SK-N-SH (cell line): ENCODE measurements around the gene LDB2. TPM values are rescaled to one million over a fixed set of nuclear protein-coding genes. Genes with fewer than 3 reads are reported as not detected.

ENCODE experiments used
- CTCF ChIA-PET: fragments of 300-600, 350-600 bp; formaldehyde crosslinking; extraction: SDS; loops from one replicate; lab custom pipeline; 2021; lab: Yijun Ruan, JAX
- POLR2A ChIA-PET: fragments of 350-600 bp; sonication (Branson Sonifier 250); formaldehyde crosslinking; extraction: SDS; loops from one replicate; lab custom pipeline; 2020; ENCODE audit warnings: antibody characterized with exemption, inconsistent platforms; lab: Yijun Ruan, JAX
- DNase-seq: peaks from one replicate; pipeline ENCODE4 v3.0.0; 2012
- H2AFZ ChIP-seq: fragments of 200-600 bp; sonication (generic); 2 replicates; pipeline ENCODE4 v1.8.1; 2016; ENCODE audit warnings: antibody characterized with exemption, mild to moderate bottlenecking, low read depth
- H3F3A ChIP-seq: fragments of 200-600 bp; sonication (generic); replicated peaks from 2 replicates; pipeline ENCODE3; 2016; ENCODE audit warnings: antibody characterized with exemption, mild to moderate bottlenecking; ENCODE audit not compliant: insufficient read depth
- H3K27ac ChIP-seq, 2 experiments: fragments of 200-500 bp in 1 of 2; fragments of 200-600 bp in 1 of 2; sonication (Bioruptor generic) in 1 of 2; sonication (generic), shearing (Covaris generic) in 1 of 2; 2 replicates each; pipeline versions ENCODE4 v1.5.1 to v1.6.1; 2014 to 2016; ENCODE audit warnings: low read depth in 2 of 2, inconsistent platforms in 1 of 2, low read length in 1 of 2, mild to moderate bottlenecking in 1 of 2, mixed read lengths in 1 of 2
- H3K27me3 ChIP-seq: fragments of 200-600 bp; sonication (generic), shearing (Covaris generic); 2 replicates; pipeline ENCODE4 v1.6.1; 2016; ENCODE audit warnings: mixed run types; ENCODE audit not compliant: insufficient read depth
- H3K36me3 ChIP-seq, 2 experiments: fragments of 200-500 bp in 1 of 2; fragments of 200-600 bp in 1 of 2; sonication (Bioruptor generic) in 1 of 2; sonication (generic) in 1 of 2; replicated peaks in 1 of 2; 2 replicates each; pipeline versions ENCODE3 to v1.5.1; 2014 to 2016; ENCODE audit warnings: low read length in 1 of 2, mild to moderate bottlenecking in 1 of 2; ENCODE audit not compliant: insufficient read depth in 2 of 2, control insufficient read depth in 1 of 2
- H3K4me1 ChIP-seq, 2 experiments: fragments of 200-500 bp in 1 of 2; fragments of 200-600 bp in 1 of 2; sonication (Bioruptor generic) in 1 of 2; sonication (generic), shearing (Covaris generic) in 1 of 2; 2 replicates each; pipeline versions ENCODE4 v1.5.1 to v1.6.1; 2014 to 2016; ENCODE audit warnings: low read depth in 1 of 2, low read length in 1 of 2, mixed run types in 1 of 2; ENCODE audit not compliant: insufficient read depth in 2 of 2, control insufficient read depth in 1 of 2
- H3K4me2 ChIP-seq: fragments of 200-600 bp; sonication (generic), shearing (Covaris generic); 2 replicates; pipeline ENCODE4 v1.6.1; 2017; ENCODE audit warnings: mixed run types
- H3K4me3 ChIP-seq, 2 experiments: fragments of 200-500 bp in 1 of 2; fragments of 200-600 bp in 1 of 2; sonication (Bioruptor generic) in 1 of 2; sonication (generic), shearing (Covaris generic) in 1 of 2; 2 replicates each; pipeline versions ENCODE4 v1.5.1 to v1.8.1; 2014 to 2016; ENCODE audit warnings: low read depth in 2 of 2, inconsistent platforms in 1 of 2, low read length in 1 of 2, mild to moderate bottlenecking in 1 of 2, mixed read lengths in 1 of 2, moderate library complexity in 1 of 2
- H3K79me2 ChIP-seq: fragments of 200-600 bp; sonication (generic); 2 replicates; pipeline ENCODE4 v1.8.1; 2017; ENCODE audit warnings: mild to moderate bottlenecking; ENCODE audit not compliant: insufficient read depth
- H3K9ac ChIP-seq: fragments of 200-600 bp; sonication (generic); 2 replicates; pipeline ENCODE4 v1.6.1; 2017; ENCODE audit warnings: mixed run types
- H3K9me2 ChIP-seq: fragments of 200-600 bp; sonication (generic); 2 replicates; pipeline ENCODE4 v1.6.1; 2017; ENCODE audit warnings: mixed run types
- H3K9me3 ChIP-seq: fragments of 200-600 bp; sonication (generic); 2 replicates; pipeline ENCODE4 v1.6.1; 2017; ENCODE audit warnings: mixed run types, mild to moderate bottlenecking, moderate library complexity
- H4K20me1 ChIP-seq: fragments of 200-600 bp; sonication (generic); 2 replicates; pipeline ENCODE4 v1.6.1; 2017; ENCODE audit warnings: mild to moderate bottlenecking, mixed run types; ENCODE audit not compliant: insufficient read depth
- CHD2 ChIP-seq: fragments of 150-350 bp; IDR thresholded peaks from 2 replicates; pipeline ENCODE4 v1.6.1; 2018; ENCODE audit warnings: low read length; ENCODE audit not compliant: partially characterized antibody
- ELF1 ChIP-seq: IDR thresholded peaks from 2 replicates; pipeline ENCODE4 v1.4.0; 2012
- EP300 ChIP-seq, 2 experiments: IDR thresholded peaks; 2 replicates each; pipeline versions ENCODE4 v1.4.0 to v1.6.1; 2012; ENCODE audit warnings: borderline replicate concordance in 1 of 2, low read depth in 1 of 2, low read length in 1 of 2
- FOXJ3 ChIP-seq: sonication (generic); formaldehyde crosslinking; IDR thresholded peaks from 2 replicates; pipeline ENCODE4 v1.5.1; 2020; ENCODE audit warnings: mild to moderate bottlenecking, missing genetic modification reagents
- FOXM1 ChIP-seq: IDR thresholded peaks from 2 replicates; pipeline ENCODE4 v1.4.0; 2012; ENCODE audit warnings: low read depth, mild to moderate bottlenecking
- GABPA ChIP-seq: IDR thresholded peaks from 2 replicates; pipeline ENCODE4 v1.4.0; 2012; ENCODE audit warnings: low read depth, mild to moderate bottlenecking
- GATA2 ChIP-seq: sonication (generic); formaldehyde crosslinking; IDR thresholded peaks from 2 replicates; pipeline ENCODE4 v1.5.0; 2020; ENCODE audit warnings: mild to moderate bottlenecking, missing genetic modification reagents
- MEF2A ChIP-seq: IDR thresholded peaks from 2 replicates; pipeline ENCODE4 v1.4.0; 2012; ENCODE audit warnings: low read depth, borderline replicate concordance
- NFIC ChIP-seq: IDR thresholded peaks from 2 replicates; pipeline ENCODE4 v1.4.0; 2012; ENCODE audit warnings: borderline replicate concordance
- NRF1 ChIP-seq: IDR thresholded peaks from 2 replicates; pipeline ENCODE4 v1.6.1; 2012; ENCODE audit warnings: low read depth, mild to moderate bottlenecking, low read length
- POLR2AphosphoS5 ChIP-seq: IDR thresholded peaks from 2 replicates; pipeline ENCODE4 v1.6.1; 2012; ENCODE audit warnings: low read depth, low read length
- RAD21 ChIP-seq: IDR thresholded peaks from 2 replicates; pipeline ENCODE4 v1.6.1; 2012; ENCODE audit warnings: mild to moderate bottlenecking, low read length
- RCOR1 ChIP-seq: fragments of 150-350 bp; IDR thresholded peaks from 2 replicates; pipeline ENCODE4 v1.6.1; 2017; ENCODE audit warnings: antibody characterized with exemption, low read length
- SIN3A ChIP-seq: IDR thresholded peaks from 2 replicates; pipeline ENCODE4 v1.6.1; 2012; ENCODE audit warnings: low read depth, mild to moderate bottlenecking, low read length, moderate library complexity, borderline replicate concordance
- SMC3 ChIP-seq: IDR thresholded peaks from 2 replicates; pipeline ENCODE4 v1.6.1; 2012; ENCODE audit warnings: low read depth, low read length, improper control_type of control experiment
- TCF12 ChIP-seq: IDR thresholded peaks from 2 replicates; pipeline ENCODE4 v1.4.0; 2012
- TEAD4 ChIP-seq: IDR thresholded peaks from 2 replicates; pipeline ENCODE4 v1.4.0; 2012; ENCODE audit warnings: mild to moderate bottlenecking, borderline replicate concordance; ENCODE audit not compliant: insufficient read depth
- YY1 ChIP-seq: IDR thresholded peaks from 2 replicates; pipeline ENCODE4 v1.4.0; 2012; ENCODE audit warnings: low read depth, mild to moderate bottlenecking
- WGBS: methylation state at CpG from one replicate; pipeline ENCODE4 v1.1.6; 2017; ENCODE audit warnings: low lambda C conversion rate; 5-methylcytosine and 5-hydroxymethylcytosine counted together
- polyA plus RNA-seq, 3 experiments: library from polyadenylated mRNA; depleted of rRNA; stranded (reverse); fragments of >200 nt; gene quantifications; 2 replicates each; pipeline ENCODE4 v1.2.3, GENCODE V29; 2012
- TF ChIP-seq, protein P1 (sequence below): fragments of 200-600 bp; sonication (generic); IDR thresholded peaks from 2 replicates; pipeline ENCODE4 v1.6.1; 2017; ENCODE audit warnings: antibody characterized with exemption, mild to moderate bottlenecking, moderate library complexity
- TF ChIP-seq, protein P2 (sequence below): IDR thresholded peaks from 2 replicates; pipeline ENCODE4 v1.4.0; 2012; ENCODE audit warnings: low read depth, borderline replicate concordance
- TF ChIP-seq, protein P3 (sequence below): fragments of 150-350 bp; IDR thresholded peaks from 2 replicates; pipeline ENCODE4 v1.6.1; 2017; ENCODE audit warnings: antibody characterized with exemption, low read length, low read depth, borderline replicate concordance
- TF ChIP-seq, protein P4 (sequence below): IDR thresholded peaks from 2 replicates; pipeline ENCODE4 v1.4.0; 2012; ENCODE audit warnings: low read depth

The LDB2 gene
- polyA plus RNA-seq, 1 of the 3 experiments (the other 2 are of a cell fraction): 11.0 TPM

DNA sequence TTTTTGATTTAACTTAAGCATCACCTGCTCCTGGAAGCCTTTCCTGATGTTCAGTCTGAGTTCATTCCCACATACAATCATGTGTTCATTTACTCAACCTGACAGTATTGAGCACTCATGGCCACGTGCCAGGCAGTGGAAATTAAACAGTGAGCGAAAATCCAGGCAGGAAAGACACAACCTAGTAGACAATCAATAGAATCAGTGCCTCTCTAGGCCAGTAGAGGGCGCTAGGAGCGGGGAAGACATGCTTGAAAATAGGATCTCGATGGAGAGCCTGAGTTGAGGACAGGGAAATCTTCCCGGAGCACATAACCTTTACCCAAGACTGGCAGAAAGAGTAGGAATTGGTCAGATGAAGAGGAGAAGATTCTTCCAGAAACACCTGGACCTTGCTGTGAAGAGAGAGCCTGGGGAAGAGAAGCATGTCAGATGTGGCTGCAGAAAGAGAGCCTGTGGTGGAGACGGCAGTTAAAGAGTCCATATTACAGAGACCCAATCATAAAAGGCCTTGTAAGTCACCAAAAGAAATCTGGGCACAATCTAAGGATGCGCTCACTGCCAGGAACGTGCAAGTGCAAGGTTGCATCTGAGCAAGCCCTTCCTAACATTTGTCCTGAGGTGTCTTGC, 103.5 kb downstream of the LDB2 start:
- TF ChIP-seq NFIC (no peak), RAD21 (peak; percentile 74), SMC3 (peak; percentile 71), TEAD4 (no peak), EP300 (IDR thresholded peaks at IDR 0.05; ENCODE audit: borderline replicate concordance in 1 of 2, low read depth in 1 of 2, low read length in 1 of 2) (0 out of 4 replicates have a peak, but pooled peaks of 1 of the 2 experiments have one; percentile 15)
- TF ChIP-seq, protein P1, sequence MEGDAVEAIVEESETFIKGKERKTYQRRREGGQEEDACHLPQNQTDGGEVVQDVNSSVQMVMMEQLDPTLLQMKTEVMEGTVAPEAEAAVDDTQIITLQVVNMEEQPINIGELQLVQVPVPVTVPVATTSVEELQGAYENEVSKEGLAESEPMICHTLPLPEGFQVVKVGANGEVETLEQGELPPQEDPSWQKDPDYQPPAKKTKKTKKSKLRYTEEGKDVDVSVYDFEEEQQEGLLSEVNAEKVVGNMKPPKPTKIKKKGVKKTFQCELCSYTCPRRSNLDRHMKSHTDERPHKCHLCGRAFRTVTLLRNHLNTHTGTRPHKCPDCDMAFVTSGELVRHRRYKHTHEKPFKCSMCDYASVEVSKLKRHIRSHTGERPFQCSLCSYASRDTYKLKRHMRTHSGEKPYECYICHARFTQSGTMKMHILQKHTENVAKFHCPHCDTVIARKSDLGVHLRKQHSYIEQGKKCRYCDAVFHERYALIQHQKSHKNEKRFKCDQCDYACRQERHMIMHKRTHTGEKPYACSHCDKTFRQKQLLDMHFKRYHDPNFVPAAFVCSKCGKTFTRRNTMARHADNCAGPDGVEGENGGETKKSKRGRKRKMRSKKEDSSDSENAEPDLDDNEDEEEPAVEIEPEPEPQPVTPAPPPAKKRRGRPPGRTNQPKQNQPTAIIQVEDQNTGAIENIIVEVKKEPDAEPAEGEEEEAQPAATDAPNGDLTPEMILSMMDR: peak; percentile 92
- Histone ChIP-seq H3K9me2 (no peaks in the 10 kb centered on the region), H3K27me3 (no peaks in the 10 kb centered on the region), H4K20me1 (no peaks in the 10 kb centered on the region), H3K36me3 (no peaks in the 10 kb centered on the region), H3K4me2 (no peak overlapping the region), H3K4me3 (no peak overlapping the region), H3K4me1 (peaks cover 0 to 5% of the 10 kb centered on the region in 2 experiments; a peak in 2 of 4 replicates), H3K27ac (no peak overlapping the region), H3K79me2 (no peaks in the 10 kb centered on the region), H2AFZ (no peak overlapping the region), H3K9me3 (no peaks in the 10 kb centered on the region), H3K9ac (no peak overlapping the region), H3F3A (no peaks in the 10 kb centered on the region)
- peak; percentile 45 for DNase-seq
- 46% methylated on average over 9 of the region's 9 CpGs for WGBS
- ChIA-PET POLR2A (no interaction called here), CTCF (interaction anchor here (0.6 to 4.3 kb wide), 21 partner anchors 8 to 1433 kb away, joined by 3 to 29 read pairs (median 4); no protein-coding TSS in a partner anchor)

DNA sequence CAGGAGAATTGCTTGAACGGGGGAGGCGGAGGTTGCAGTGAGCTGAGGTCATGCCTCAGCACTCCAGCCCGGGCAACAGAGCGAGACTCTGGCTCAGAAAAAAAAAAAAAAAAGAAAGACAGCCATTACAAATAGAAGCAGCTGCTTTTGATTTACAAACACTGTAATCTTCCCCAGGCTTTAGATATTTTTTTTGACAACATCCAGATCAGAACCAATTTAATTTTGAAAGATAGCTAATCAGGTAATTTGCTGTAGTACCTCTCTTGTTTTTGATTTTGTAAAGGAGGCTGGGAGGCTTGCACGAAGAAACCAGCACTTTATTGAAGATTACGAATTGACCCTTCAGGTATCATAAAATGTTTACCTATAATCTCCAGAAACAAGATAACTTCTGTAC, 107.0 kb downstream of the LDB2 start:
- Histone ChIP-seq H3K4me2 (no peak overlapping the region), H3K4me1 (peaks cover 0 to 10% of the 10 kb centered on the region in 2 experiments; a peak in 3 of 4 replicates), H3F3A (no peaks in the 10 kb centered on the region), H3K36me3 (no peaks in the 10 kb centered on the region), H4K20me1 (no peaks in the 10 kb centered on the region), H3K9me2 (no peaks in the 10 kb centered on the region), H2AFZ (no peak overlapping the region), H3K4me3 (no peak overlapping the region), H3K27ac (no peak overlapping the region), H3K9me3 (no peaks in the 10 kb centered on the region), H3K9ac (no peak overlapping the region), H3K79me2 (no peaks in the 10 kb centered on the region), H3K27me3 (no peaks in the 10 kb centered on the region)
- peak; percentile 48 for DNase-seq
- CTCF ChIA-PET: interaction anchor here (1.3 to 4.3 kb wide), 5 partner anchors 16 to 533 kb away, joined by 3 to 29 read pairs (median 4); no protein-coding TSS in a partner anchor
- WGBS: 54% methylated on average over 6 of the region's 6 CpGs
- POLR2A ChIA-PET: no interaction called here
- peak; percentile 89 for TF ChIP-seq RCOR1
- peak; percentile 37 for TF ChIP-seq CHD2
- TF ChIP-seq, protein P2, sequence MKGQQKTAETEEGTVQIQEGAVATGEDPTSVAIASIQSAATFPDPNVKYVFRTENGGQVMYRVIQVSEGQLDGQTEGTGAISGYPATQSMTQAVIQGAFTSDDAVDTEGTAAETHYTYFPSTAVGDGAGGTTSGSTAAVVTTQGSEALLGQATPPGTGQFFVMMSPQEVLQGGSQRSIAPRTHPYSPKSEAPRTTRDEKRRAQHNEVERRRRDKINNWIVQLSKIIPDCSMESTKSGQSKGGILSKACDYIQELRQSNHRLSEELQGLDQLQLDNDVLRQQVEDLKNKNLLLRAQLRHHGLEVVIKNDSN: no peak
- no peak for TF ChIP-seq YY1
- no peak for TF ChIP-seq FOXM1
- no peak for TF ChIP-seq ELF1
- no peak for TF ChIP-seq FOXJ3 (CRISPR knock-in tag)
- no peak for TF ChIP-seq SIN3A
- TF ChIP-seq, protein P3, sequence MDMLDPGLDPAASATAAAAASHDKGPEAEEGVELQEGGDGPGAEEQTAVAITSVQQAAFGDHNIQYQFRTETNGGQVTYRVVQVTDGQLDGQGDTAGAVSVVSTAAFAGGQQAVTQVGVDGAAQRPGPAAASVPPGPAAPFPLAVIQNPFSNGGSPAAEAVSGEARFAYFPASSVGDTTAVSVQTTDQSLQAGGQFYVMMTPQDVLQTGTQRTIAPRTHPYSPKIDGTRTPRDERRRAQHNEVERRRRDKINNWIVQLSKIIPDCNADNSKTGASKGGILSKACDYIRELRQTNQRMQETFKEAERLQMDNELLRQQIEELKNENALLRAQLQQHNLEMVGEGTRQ: no peak
- TF ChIP-seq, protein P4, sequence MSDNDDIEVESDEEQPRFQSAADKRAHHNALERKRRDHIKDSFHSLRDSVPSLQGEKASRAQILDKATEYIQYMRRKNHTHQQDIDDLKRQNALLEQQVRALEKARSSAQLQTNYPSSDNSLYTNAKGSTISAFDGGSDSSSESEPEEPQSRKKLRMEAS: no peak
- TF ChIP-seq GATA2 (CRISPR knock-in tag): peak; percentile 89
- TF ChIP-seq SMC3: no peak
- no peak for TF ChIP-seq NRF1
- TF ChIP-seq POLR2AphosphoS5: peak; percentile 29; the same call in 1 of the 2 replicates
- TF ChIP-seq, protein P1: no peak
- no peak for TF ChIP-seq GABPA
- TF ChIP-seq RAD21: peak; percentile 14; the same call in 1 of the 2 replicates
- no peak for TF ChIP-seq MEF2A
- TF ChIP-seq TCF12: peak; percentile 61
